PFSK-1 (cell line): Measurements from ENCODE around the gene KCNJ6.

ENCODE experiments used
- FOXP2 ChIP-seq: optimal IDR thresholded peaks from 2 replicates; pipeline ENCODE3; 2011; ENCODE audit warnings: borderline replicate concordance, control low read depth, inconsistent platforms; ENCODE audit not compliant: insufficient read depth; ENCODE audit errors: extremely low read length, extremely low read depth
- POLR2AphosphoS5 ChIP-seq: IDR thresholded peaks from 2 replicates; pipeline ENCODE4 v1.6.1; 2012; ENCODE audit warnings: low read depth, mild to moderate bottlenecking, control low read depth, low read length, moderate library complexity
- SIN3A ChIP-seq: IDR thresholded peaks from 2 replicates; pipeline ENCODE4 v1.6.1; 2012; ENCODE audit warnings: mild to moderate bottlenecking, low read length, moderate library complexity, borderline replicate concordance; ENCODE audit not compliant: insufficient read depth
- TAF1 ChIP-seq: IDR thresholded peaks from 2 replicates; pipeline ENCODE4 v1.6.1; 2012; ENCODE audit warnings: low read length, control low read depth, borderline replicate concordance; ENCODE audit not compliant: insufficient read depth
- TF ChIP-seq, protein P1 (sequence below), 2 experiments: IDR thresholded peaks; 2 replicates each; pipeline versions ENCODE4 v1.6.1 to v1.8.0; 2011 to 2012; ENCODE audit warnings: low read depth in 2 of 2, low read length in 2 of 2, control low read depth in 1 of 2, inconsistent platforms in 1 of 2, mild to moderate bottlenecking in 1 of 2, moderate library complexity in 1 of 2; ENCODE audit not compliant: insufficient read depth in 1 of 2

DNA sequence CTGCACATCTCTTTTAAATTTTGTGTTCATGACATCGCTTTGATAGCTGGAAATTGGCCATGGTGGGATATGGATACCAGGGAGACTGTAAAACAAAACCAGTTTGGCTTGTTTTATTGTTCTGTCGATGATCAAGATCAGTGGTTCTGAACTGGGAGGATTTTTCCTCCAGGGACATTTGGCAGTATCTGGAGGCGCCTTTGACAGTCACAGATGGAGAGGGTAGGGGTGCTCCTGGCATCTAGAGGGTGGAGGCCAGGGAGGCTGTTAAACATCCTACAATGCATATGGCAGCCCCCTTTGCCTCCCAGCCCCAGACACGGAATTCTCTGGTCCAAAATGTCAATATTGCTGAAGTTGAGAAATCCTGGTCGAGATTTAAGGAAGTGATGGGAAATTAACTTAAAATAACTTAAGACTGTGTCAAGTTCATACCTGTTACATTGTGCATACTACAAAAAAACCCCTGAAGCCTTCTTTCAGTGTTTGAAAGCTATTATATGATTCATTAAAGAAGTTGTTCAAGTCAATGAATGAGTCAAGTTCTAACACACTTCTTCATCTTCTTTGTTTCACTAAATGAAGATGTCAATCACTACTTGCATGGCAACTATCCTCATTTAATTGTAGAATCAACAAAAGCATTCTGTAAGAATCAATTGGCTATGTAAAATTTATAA, 150.9 kb downstream of the KCNJ6 start:
- TF ChIP-seq SIN3A (no peak), POLR2AphosphoS5 (no peak), TAF1 (no peak), FOXP2 (no peak)
- TF ChIP-seq, protein P1, sequence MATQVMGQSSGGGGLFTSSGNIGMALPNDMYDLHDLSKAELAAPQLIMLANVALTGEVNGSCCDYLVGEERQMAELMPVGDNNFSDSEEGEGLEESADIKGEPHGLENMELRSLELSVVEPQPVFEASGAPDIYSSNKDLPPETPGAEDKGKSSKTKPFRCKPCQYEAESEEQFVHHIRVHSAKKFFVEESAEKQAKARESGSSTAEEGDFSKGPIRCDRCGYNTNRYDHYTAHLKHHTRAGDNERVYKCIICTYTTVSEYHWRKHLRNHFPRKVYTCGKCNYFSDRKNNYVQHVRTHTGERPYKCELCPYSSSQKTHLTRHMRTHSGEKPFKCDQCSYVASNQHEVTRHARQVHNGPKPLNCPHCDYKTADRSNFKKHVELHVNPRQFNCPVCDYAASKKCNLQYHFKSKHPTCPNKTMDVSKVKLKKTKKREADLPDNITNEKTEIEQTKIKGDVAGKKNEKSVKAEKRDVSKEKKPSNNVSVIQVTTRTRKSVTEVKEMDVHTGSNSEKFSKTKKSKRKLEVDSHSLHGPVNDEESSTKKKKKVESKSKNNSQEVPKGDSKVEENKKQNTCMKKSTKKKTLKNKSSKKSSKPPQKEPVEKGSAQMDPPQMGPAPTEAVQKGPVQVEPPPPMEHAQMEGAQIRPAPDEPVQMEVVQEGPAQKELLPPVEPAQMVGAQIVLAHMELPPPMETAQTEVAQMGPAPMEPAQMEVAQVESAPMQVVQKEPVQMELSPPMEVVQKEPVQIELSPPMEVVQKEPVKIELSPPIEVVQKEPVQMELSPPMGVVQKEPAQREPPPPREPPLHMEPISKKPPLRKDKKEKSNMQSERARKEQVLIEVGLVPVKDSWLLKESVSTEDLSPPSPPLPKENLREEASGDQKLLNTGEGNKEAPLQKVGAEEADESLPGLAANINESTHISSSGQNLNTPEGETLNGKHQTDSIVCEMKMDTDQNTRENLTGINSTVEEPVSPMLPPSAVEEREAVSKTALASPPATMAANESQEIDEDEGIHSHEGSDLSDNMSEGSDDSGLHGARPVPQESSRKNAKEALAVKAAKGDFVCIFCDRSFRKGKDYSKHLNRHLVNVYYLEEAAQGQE (IDR thresholded peaks at IDR 0.05; ENCODE audit: insufficient read depth in 1 of 2, low read depth in 2 of 2, low read length in 2 of 2), result no peak
